GM23248 (cell line): Measurements from ENCODE around the gene PDIA5. TPM values are rescaled to one million over a fixed set of nuclear protein-coding genes. Genes with fewer than 3 reads are reported as not detected.

Experiments used
- DNase-seq: peaks from one replicate; pipeline ENCODE4 v3.0.0-alpha.2; 2015
- H2AFZ ChIP-seq: fragments of 200-600 bp; sonication (generic); 2 replicates; pipeline ENCODE4 v1.6.1; 2016; ENCODE audit warnings: antibody characterized with exemption
- H3F3A ChIP-seq: fragments of 200-600 bp; sonication (generic); 2 replicates; pipeline ENCODE4 v1.6.1; 2016; ENCODE audit warnings: mild to moderate bottlenecking, antibody characterized with exemption, mixed run types; ENCODE audit not compliant: insufficient read depth
- H3K27ac ChIP-seq: fragments of 200-600 bp; sonication (generic); 2 replicates; pipeline ENCODE4 v1.5.1; 2016; ENCODE audit warnings: mild to moderate bottlenecking
- H3K27me3 ChIP-seq: fragments of 200-600 bp; sonication (generic); replicated peaks from 2 replicates; pipeline ENCODE4 v1.6.1; 2016; ENCODE audit warnings: mild to moderate bottlenecking; ENCODE audit not compliant: insufficient read depth
- H3K36me3 ChIP-seq: fragments of 200-600 bp; sonication (generic); 2 replicates; pipeline ENCODE4 v1.6.1; 2016; ENCODE audit warnings: low read depth, mild to moderate bottlenecking
- H3K4me1 ChIP-seq: fragments of 200-600 bp; sonication (generic); 2 replicates; pipeline ENCODE4 v1.6.1; 2016; ENCODE audit warnings: mild to moderate bottlenecking; ENCODE audit not compliant: insufficient read depth
- H3K4me2 ChIP-seq: fragments of 200-600 bp; sonication (generic); one replicate; pipeline ENCODE4 v1.6.1; 2016; ENCODE audit warnings: mild to moderate bottlenecking; ENCODE audit not compliant: unreplicated experiment
- H3K4me3 ChIP-seq: fragments of 200-600 bp; sonication (generic); 2 replicates; pipeline ENCODE4 v1.5.1; 2016; ENCODE audit warnings: mild to moderate bottlenecking
- H3K79me2 ChIP-seq: fragments of 200-600 bp; sonication (generic); 2 replicates; pipeline ENCODE4 v1.6.1; 2016; ENCODE audit warnings: mild to moderate bottlenecking; ENCODE audit not compliant: insufficient read depth
- H3K9ac ChIP-seq: fragments of 200-600 bp; sonication (generic); 2 replicates; pipeline ENCODE4 v1.6.1; 2016; ENCODE audit warnings: mild to moderate bottlenecking
- H3K9me2 ChIP-seq: fragments of 200-600 bp; sonication (generic); 2 replicates; pipeline ENCODE4 v1.6.1; 2016; ENCODE audit warnings: mixed run types, mild to moderate bottlenecking, moderate library complexity; ENCODE audit not compliant: insufficient read depth
- H3K9me3 ChIP-seq: fragments of 200-600 bp; sonication (generic); one replicate; pipeline ENCODE4 v1.6.1; 2017; ENCODE audit warnings: low read depth
- H4K20me1 ChIP-seq: fragments of 200-600 bp; sonication (generic); 2 replicates; pipeline ENCODE4 v1.6.0; 2016; ENCODE audit not compliant: insufficient read depth
- EZH2 ChIP-seq: fragments of 200-600 bp; sonication (generic); IDR thresholded peaks from 2 replicates; pipeline ENCODE4 v1.6.1; 2018; ENCODE audit warnings: antibody characterized with exemption, mild to moderate bottlenecking; ENCODE audit not compliant: insufficient read depth, poor library complexity, severe bottlenecking
- EZH2phosphoT487 ChIP-seq: fragments of 200-600 bp; sonication (generic); IDR thresholded peaks from 2 replicates; pipeline ENCODE4 v1.6.1; 2018; ENCODE audit warnings: antibody characterized with exemption, moderate library complexity, mild to moderate bottlenecking, low read depth; ENCODE audit not compliant: insufficient read depth
- WGBS, 2 experiments: methylation state at CpG; one replicate each; pipeline ENCODE4 v1.1.6; 2015 to 2017; ENCODE audit warnings: low lambda C conversion rate in 2 of 2, low coverage in 1 of 2; ENCODE audit errors: missing lambda C conversion rate in 2 of 2; 5-methylcytosine and 5-hydroxymethylcytosine counted together
- in situ Hi-C: fragments of 300-500 bp; cut with MboI; formaldehyde crosslinking; loops from 2 replicates; pipeline ENCODE4 v1.15.0; 2020
- polyA plus RNA-seq: library from polyadenylated mRNA; unstranded; fragments of >200 nt; fragmentation: Nextera tagmentation; extraction: Ambion mirVana; gene quantifications from 2 replicates; pipeline ENCODE4 v1.2.1, GENCODE V29; 2016
- total RNA-seq: library from RNA; depleted of rRNA; stranded (reverse); fragments of >200 nt; shearing (Covaris generic); gene quantifications from 2 replicates; pipeline ENCODE4 v1.2.3, GENCODE V29; 2014

The PDIA5 gene
- total and polyA plus RNA-seq, 2 experiments from 2014 or later: 49.1 to 57.3 TPM

DNA sequence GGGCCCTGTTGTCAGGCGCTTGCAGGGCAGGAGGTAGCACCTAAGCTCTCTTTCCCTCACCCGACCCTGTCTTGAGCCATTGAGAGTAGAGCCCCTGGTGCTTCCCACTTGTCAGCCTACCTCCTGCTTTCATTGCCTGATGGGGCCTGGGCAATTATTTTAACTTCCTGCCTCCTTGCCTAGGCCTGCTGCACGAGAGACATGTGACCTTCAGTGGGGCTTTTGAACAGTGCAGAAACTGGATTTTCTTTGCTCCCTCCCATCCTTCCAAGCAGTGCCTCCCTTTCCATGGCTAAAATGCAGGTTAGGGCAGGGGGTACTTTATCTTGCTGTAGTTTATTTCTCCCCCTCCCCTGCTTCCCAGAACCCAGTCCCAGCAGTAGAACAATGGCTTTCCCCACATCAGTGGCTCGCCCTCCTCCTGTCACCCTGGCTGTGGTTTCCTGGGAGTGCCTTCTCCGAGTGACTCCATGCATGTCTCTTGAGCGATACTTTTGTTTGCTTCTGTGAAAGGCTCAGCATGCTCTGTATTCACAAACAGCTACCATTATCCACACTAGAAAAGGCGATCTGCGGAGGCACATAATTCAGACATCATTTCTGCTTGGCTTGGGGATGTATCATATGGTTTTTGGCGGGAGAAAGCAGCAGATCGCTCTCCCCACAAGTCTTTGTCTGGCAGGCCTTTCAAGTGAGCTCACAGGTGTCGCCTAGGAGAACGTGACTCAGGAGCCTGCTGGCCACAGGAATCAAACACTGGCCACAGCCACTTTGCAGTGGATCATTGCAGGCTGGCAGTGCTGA is 24.1 kb downstream of the PDIA5 start:
- no peak for DNase-seq
- H3K36me3 ChIP-seq: peaks cover 8% of the 10 kb centered on the region; the same call in 1 of the 2 replicates
- H2AFZ ChIP-seq: no peak overlapping the region
- no peaks in the 10 kb centered on the region for H3K27me3 ChIP-seq
- in situ Hi-C loops: no loop called here
- no peaks in the 10 kb centered on the region for H3K9me2 ChIP-seq
- H3K4me2 ChIP-seq: no peak overlapping the region
- no peak overlapping the region for H3K4me3 ChIP-seq
- H3K9me3 ChIP-seq: no peaks in the 10 kb centered on the region
- H3K27ac ChIP-seq: no peak overlapping the region
- WGBS, 2 experiments: 91 to 95% methylated on average over 12 of the region's 12 CpGs
- H3K4me1 ChIP-seq: peaks cover 15% of the 10 kb centered on the region
- H3K9ac ChIP-seq: no peak overlapping the region
- no peak for TF ChIP-seq EZH2phosphoT487
- TF ChIP-seq EZH2: no peak
- peaks cover 6% of the 10 kb centered on the region for H3F3A ChIP-seq
- peaks cover 8% of the 10 kb centered on the region for H4K20me1 ChIP-seq
- peaks cover 99% of the 10 kb centered on the region for H3K79me2 ChIP-seq

DNA sequence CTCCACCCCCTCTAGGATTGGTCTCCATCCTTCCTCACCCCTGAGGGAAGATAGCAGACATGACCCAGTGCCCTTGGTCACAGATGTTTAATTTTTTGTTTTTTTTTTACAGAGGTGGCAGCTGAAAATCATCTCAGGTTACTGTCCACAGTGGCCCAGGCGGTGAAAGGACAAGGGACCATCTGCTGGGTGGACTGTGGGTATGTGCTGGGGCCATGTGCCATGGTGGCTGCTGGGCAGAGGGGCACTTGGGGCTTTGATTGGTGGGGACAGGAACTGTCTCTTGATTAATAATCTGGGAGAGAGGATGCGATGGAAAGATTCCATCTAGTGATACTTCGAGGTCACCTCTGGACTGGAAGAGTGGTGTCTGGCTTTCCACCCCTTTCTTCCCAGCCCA is 25.4 kb downstream of the PDIA5 start:
- 86 to 90% methylated on average over 3 of the region's 3 CpGs for WGBS, 2 experiments

GRCh38 chr3:123093696-123094095 is 26.9 kb downstream of the PDIA5 start:
- peaks cover 13% of the 10 kb centered on the region for H3K4me1 ChIP-seq
- H3F3A ChIP-seq: no peaks in the 10 kb centered on the region
- DNase-seq: no peak
- no peaks in the 10 kb centered on the region for H3K9me2 ChIP-seq
- H3K4me2 ChIP-seq: no peak overlapping the region
- peaks cover 99% of the 10 kb centered on the region for H3K79me2 ChIP-seq
- no peak overlapping the region for H2AFZ ChIP-seq
- H3K27ac ChIP-seq: no peak overlapping the region
- WGBS, 2 experiments: 92 to 94% methylated on average over 8 of the region's 8 CpGs
- no peak for TF ChIP-seq EZH2
- TF ChIP-seq EZH2phosphoT487: no peak
- no peak overlapping the region for H3K4me3 ChIP-seq
- no peak overlapping the region for H3K9ac ChIP-seq
- peaks cover 1% of the 10 kb centered on the region; the same call in 1 of the 2 replicates for H4K20me1 ChIP-seq
- in situ Hi-C loops: no loop called here
- H3K27me3 ChIP-seq: no peaks in the 10 kb centered on the region
- H3K9me3 ChIP-seq: no peaks in the 10 kb centered on the region
- peaks cover 8% of the 10 kb centered on the region; the same call in 1 of the 2 replicates for H3K36me3 ChIP-seq

More for the DNA sequence above, 25.4 kb downstream of the PDIA5 start:
- Histone ChIP-seq H3K36me3 (peaks cover 8% of the 10 kb centered on the region; the same call in 1 of the 2 replicates), H3K9me3 (no peaks in the 10 kb centered on the region), H3K27ac (no peak overlapping the region), H3K4me2 (no peak overlapping the region), H3K4me3 (no peak overlapping the region), H3K9ac (no peak overlapping the region), H2AFZ (no peak overlapping the region), H3F3A (no peaks in the 10 kb centered on the region), H3K27me3 (no peaks in the 10 kb centered on the region), H4K20me1 (no peaks in the 10 kb centered on the region; the same call in 1 of the 2 replicates), H3K79me2 (peaks cover 99% of the 10 kb centered on the region), H3K4me1 (peaks cover 8% of the 10 kb centered on the region; the same call in 1 of the 2 replicates), H3K9me2 (no peaks in the 10 kb centered on the region)
- in situ Hi-C loops: no loop called here
- TF ChIP-seq EZH2: no peak
- no peak for TF ChIP-seq EZH2phosphoT487
- DNase-seq: no peak

DNA sequence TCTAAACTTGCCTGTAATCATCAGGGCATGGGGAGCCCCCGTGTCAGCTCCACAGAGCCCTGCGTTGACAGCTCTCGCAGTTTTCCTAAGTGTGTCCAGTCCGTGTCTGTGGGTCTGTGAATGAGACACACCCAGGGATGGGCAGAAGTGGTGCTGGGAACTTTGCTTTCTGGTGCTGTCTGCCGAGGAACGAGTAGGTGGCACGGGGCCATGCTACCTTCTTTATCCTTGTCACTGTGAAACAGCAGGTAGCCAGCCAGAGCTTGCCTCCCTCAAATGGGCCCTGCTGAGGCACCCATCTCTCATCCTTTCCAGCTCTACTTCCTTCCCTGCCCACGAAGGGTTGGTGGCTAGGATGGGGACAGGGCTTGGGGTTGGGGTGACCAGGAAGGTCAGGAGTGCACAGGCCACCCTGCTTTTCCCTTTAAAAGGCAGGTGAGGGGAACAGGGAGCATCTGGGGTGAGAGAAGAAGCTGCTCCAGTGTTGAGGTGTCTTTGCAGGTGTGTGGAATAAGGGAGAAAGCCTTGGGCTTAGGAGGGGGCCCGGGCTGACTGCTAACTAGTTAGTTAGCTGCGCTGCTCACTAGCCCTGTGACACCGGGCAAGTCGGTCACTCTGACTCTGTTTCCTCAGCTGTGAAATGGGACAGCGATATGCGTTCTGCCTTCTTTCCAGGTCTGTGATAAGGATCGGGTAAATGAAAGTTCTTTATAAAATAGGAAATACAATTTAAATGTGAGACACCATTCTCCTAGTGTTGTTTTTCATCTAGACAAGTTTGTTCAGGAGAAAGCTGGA is 27.9 kb downstream of the PDIA5 start:
- H3K4me2 ChIP-seq: no peak overlapping the region
- 86 to 87% methylated on average over 15 of the region's 15 CpGs for WGBS, 2 experiments
- no peak overlapping the region for H3K9ac ChIP-seq
- H3K9me2 ChIP-seq: no peaks in the 10 kb centered on the region
- no peak overlapping the region for H3K27ac ChIP-seq
- no peak overlapping the region for H3K4me3 ChIP-seq
- H3K36me3 ChIP-seq: peaks cover 8% of the 10 kb centered on the region; the same call in 1 of the 2 replicates
- peaks cover 93% of the 10 kb centered on the region for H3K79me2 ChIP-seq
- TF ChIP-seq EZH2 (no peak), EZH2phosphoT487 (no peak)
- H3K27me3 ChIP-seq: no peaks in the 10 kb centered on the region
- H2AFZ ChIP-seq: no peak overlapping the region
- in situ Hi-C loops: no loop called here
- DNase-seq: no peak
- peaks cover 5% of the 10 kb centered on the region; the same call in 1 of the 2 replicates for H4K20me1 ChIP-seq
- H3F3A ChIP-seq: no peaks in the 10 kb centered on the region; the same call in 1 of the 2 replicates
- no peaks in the 10 kb centered on the region for H3K9me3 ChIP-seq
- peaks cover 14% of the 10 kb centered on the region for H3K4me1 ChIP-seq
